ENCODE results near the gene APOD. TPM values are rescaled to one million over a fixed set of nuclear protein-coding genes. Genes with fewer than 3 reads are reported as not detected.
"Not testable (repeated sequence)": the region's sequence is repeated elsewhere in the genome, so short reads cannot be mapped to it uniquely, and the experiment has no call there.

APOD gene
- total RNA-seq, 1 donor from 2014 or later = 1.8 TPM

GRCh38 chr3:195613468-195614069, 29.8 kb upstream of the APOD start:
- Mint-ChIP-seq H3K36me3 (ENCODE audit: low read depth) (peaks cover 6% of the 10 kb centered on the region), H3K9me3 (peaks cover 13% of the 10 kb centered on the region), H3K4me1 (peaks cover 24% of the 10 kb centered on the region), H3K27ac (no peak overlapping the region), H3K27me3 (peaks cover 3% of the 10 kb centered on the region), H3K4me3 (no peak overlapping the region)
- DNase-seq = no peak
- intact Hi-C loops (cut with micrococcal nuclease) = loop anchor here (2.0 kb wide), 1 partner anchor 107 kb away; the partner anchor contains the start of gene MUC20

- Mint-ChIP-seq H3K36me3 (ENCODE audit: low read depth) (peaks cover 10% of the 10 kb centered on the region), H3K4me1 (peaks cover 25% of the 10 kb centered on the region), H3K27me3 (peaks cover 3% of the 10 kb centered on the region), H3K27ac (no peak overlapping the region), H3K9me3 (peaks cover 15% of the 10 kb centered on the region), H3K4me3 (no peak overlapping the region)
- intact Hi-C loops (cut with micrococcal nuclease) = no loop called here
- DNase-seq = no peak
Observed at GRCh38 chr3:195612075-195612800, 28.5 kb upstream of the APOD start.

GRCh38 chr3:195609229-195609628, 25.5 kb upstream of the APOD start:
- intact Hi-C loops (cut with micrococcal nuclease) = loop anchor here (2.0 kb wide), 1 partner anchor 20 kb away; no protein-coding TSS in a partner anchor
- Mint-ChIP-seq H3K4me1 (peaks cover 18% of the 10 kb centered on the region), H3K4me3 (no peak overlapping the region), H3K27me3 (peaks cover 8% of the 10 kb centered on the region), H3K36me3 (ENCODE audit: low read depth) (peaks cover 13% of the 10 kb centered on the region), H3K27ac (no peak overlapping the region), H3K9me3 (peaks cover 22% of the 10 kb centered on the region)
- DNase-seq = peak; percentile 65

- H3K4me3 Mint-ChIP-seq; intact Hi-C loops (cut with micrococcal nuclease); H3K9me3 Mint-ChIP-seq; H3K27ac Mint-ChIP-seq; H3K4me1 Mint-ChIP-seq; H3K27me3 Mint-ChIP-seq; DNase-seq; H3K36me3 Mint-ChIP-seq (ENCODE audit: low read depth): not testable (repeated sequence)
Observed at GRCh38 chr3:195601785-195602184, 18.0 kb upstream of the APOD start.

- intact Hi-C loops (cut with micrococcal nuclease) = no loop called here
- Mint-ChIP-seq H3K9me3 (peaks cover 9% of the 10 kb centered on the region), H3K4me1 (peaks cover 1% of the 10 kb centered on the region), H3K27ac (no peak overlapping the region), H3K4me3 (no peak overlapping the region), H3K36me3 (ENCODE audit: low read depth) (peaks cover 2% of the 10 kb centered on the region), H3K27me3 (peaks cover 9% of the 10 kb centered on the region)
- no peak for DNase-seq
Observed at GRCh38 chr3:195601382-195601781, 17.6 kb upstream of the APOD start.

GRCh38 chr3:195599926-195600325, 16.2 kb upstream of the APOD start:
- DNase-seq; H3K27ac Mint-ChIP-seq; H3K9me3 Mint-ChIP-seq; intact Hi-C loops (cut with micrococcal nuclease); H3K36me3 Mint-ChIP-seq (ENCODE audit: low read depth); H3K4me3 Mint-ChIP-seq; H3K4me1 Mint-ChIP-seq; H3K27me3 Mint-ChIP-seq: not testable (repeated sequence)

GRCh38 chr3:195599516-195599915, 15.8 kb upstream of the APOD start:
- H3K27ac Mint-ChIP-seq; H3K36me3 Mint-ChIP-seq (ENCODE audit: low read depth); DNase-seq; H3K4me1 Mint-ChIP-seq; H3K9me3 Mint-ChIP-seq; H3K4me3 Mint-ChIP-seq; intact Hi-C loops (cut with micrococcal nuclease); H3K27me3 Mint-ChIP-seq: not testable (repeated sequence)

- no peak for DNase-seq
- Mint-ChIP-seq H3K36me3 (ENCODE audit: low read depth) (no peaks in the 10 kb centered on the region), H3K4me3 (no peak overlapping the region), H3K27me3 (peaks cover 3% of the 10 kb centered on the region), H3K9me3 (peaks cover 3% of the 10 kb centered on the region), H3K4me1 (peaks cover 1% of the 10 kb centered on the region), H3K27ac (no peak overlapping the region)
- intact Hi-C loops (cut with micrococcal nuclease) = no loop called here
Observed at GRCh38 chr3:195597848-195598247, 14.1 kb upstream of the APOD start.

GRCh38 chr3:195597229-195597628, 13.5 kb upstream of the APOD start:
- no peak overlapping the region for H3K27ac Mint-ChIP-seq
- peaks cover 3% of the 10 kb centered on the region for H3K9me3 Mint-ChIP-seq
- H3K4me1 Mint-ChIP-seq = peaks cover 1% of the 10 kb centered on the region
- H3K36me3 Mint-ChIP-seq (ENCODE audit: low read depth) = no peaks in the 10 kb centered on the region
- peaks cover 3% of the 10 kb centered on the region for H3K27me3 Mint-ChIP-seq
- no peak for DNase-seq
- intact Hi-C loops (cut with micrococcal nuclease) = no loop called here
- no peak overlapping the region for H3K4me3 Mint-ChIP-seq

- H3K36me3 Mint-ChIP-seq (ENCODE audit: low read depth) = no peaks in the 10 kb centered on the region
- intact Hi-C loops (cut with micrococcal nuclease) = no loop called here
- peaks cover 1% of the 10 kb centered on the region for H3K4me1 Mint-ChIP-seq
- H3K4me3 Mint-ChIP-seq = no peak overlapping the region
- H3K27me3 Mint-ChIP-seq = peaks cover 3% of the 10 kb centered on the region
- DNase-seq = no peak
- peaks cover 3% of the 10 kb centered on the region for H3K9me3 Mint-ChIP-seq
- H3K27ac Mint-ChIP-seq = no peak overlapping the region
Observed at GRCh38 chr3:195596765-195597171, 13.0 kb upstream of the APOD start.

GRCh38 chr3:195595785-195596531, 12.2 kb upstream of the APOD start:
- DNase-seq = no peak
- Mint-ChIP-seq H3K4me3 (no peak overlapping the region), H3K27me3 (peaks cover 3% of the 10 kb centered on the region), H3K4me1 (peaks cover 1% of the 10 kb centered on the region), H3K36me3 (ENCODE audit: low read depth) (no peaks in the 10 kb centered on the region), H3K27ac (no peak overlapping the region), H3K9me3 (peaks cover 3% of the 10 kb centered on the region)
- intact Hi-C loops (cut with micrococcal nuclease) = no loop called here

GRCh38 chr3:195591852-195592251, 8.1 kb upstream of the APOD start:
- no peak for DNase-seq
- H3K9me3 Mint-ChIP-seq = no peaks in the 10 kb centered on the region
- H3K4me3 Mint-ChIP-seq = no peak overlapping the region
- intact Hi-C loops (cut with micrococcal nuclease) = no loop called here
- no peaks in the 10 kb centered on the region for H3K4me1 Mint-ChIP-seq
- H3K36me3 Mint-ChIP-seq (ENCODE audit: low read depth) = no peaks in the 10 kb centered on the region
- no peak overlapping the region for H3K27ac Mint-ChIP-seq
- no peaks in the 10 kb centered on the region for H3K27me3 Mint-ChIP-seq

GRCh38 chr3:195591220-195591619, 7.5 kb upstream of the APOD start:
- Mint-ChIP-seq H3K27ac (no peak overlapping the region), H3K4me1 (no peaks in the 10 kb centered on the region), H3K36me3 (ENCODE audit: low read depth) (peaks cover 2% of the 10 kb centered on the region), H3K27me3 (no peaks in the 10 kb centered on the region), H3K4me3 (no peak overlapping the region), H3K9me3 (no peaks in the 10 kb centered on the region)
- intact Hi-C loops (cut with micrococcal nuclease) = no loop called here
- no peak for DNase-seq

GRCh38 chr3:195590381-195590780, 6.6 kb upstream of the APOD start:
- H3K4me1 Mint-ChIP-seq; DNase-seq; H3K36me3 Mint-ChIP-seq (ENCODE audit: low read depth); H3K9me3 Mint-ChIP-seq; H3K27ac Mint-ChIP-seq; H3K27me3 Mint-ChIP-seq; intact Hi-C loops (cut with micrococcal nuclease); H3K4me3 Mint-ChIP-seq: not testable (repeated sequence)
